Bronchial epithelial cell (primary cell): Measurements from ENCODE around the gene MSANTD3. TPM values are rescaled to one million over a fixed set of nuclear protein-coding genes. Genes with fewer than 3 reads are reported as not detected.

ENCODE experiments used
- DNase-seq: peaks from one replicate; pipeline ENCODE4 v3.0.0-alpha.2; 2010; ENCODE audit warnings: low read depth
- FAIRE-seq: peaks from 2 replicates; lab custom pipeline; 2011; peaks lifted over from hg19 to GRCh38; lab: Jason Lieb, UNC
- H3K27me3 ChIP-seq: 2 replicates; pipeline ENCODE4 v1.5.1; 2011; ENCODE audit warnings: low read length; ENCODE audit not compliant: control insufficient read depth, insufficient read depth
- H3K36me3 ChIP-seq: 2 replicates; pipeline ENCODE4 v1.5.1; 2011; ENCODE audit warnings: low read length; ENCODE audit not compliant: control insufficient read depth, insufficient read depth
- H3K4me3 ChIP-seq: 2 replicates; pipeline ENCODE4 v1.5.1; 2011; ENCODE audit warnings: mild to moderate bottlenecking, low read depth, low read length, control low read depth
- CTCF ChIP-seq: IDR thresholded peaks from 2 replicates; pipeline ENCODE4 v1.5.1; 2011; ENCODE audit warnings: mild to moderate bottlenecking, moderate library complexity, low read length, control low read depth, inconsistent platforms; ENCODE audit not compliant: insufficient read depth, severe bottlenecking
- total RNA-seq: library from RNA; depleted of rRNA; stranded (reverse); fragments of >200 nt; gene quantifications from 2 replicates; pipeline ENCODE4 v1.2.1, GENCODE V29; 2014

MSANTD3 gene
- total RNA-seq, 1 donor from 2014 or later: 37.1 TPM

GRCh38 chr9:100449420-100449819, 22.5 kb downstream of the MSANTD3 start:
- Histone ChIP-seq H3K27me3 (no peaks in the 10 kb centered on the region), H3K4me3 (no peak overlapping the region), H3K36me3 (peaks cover 2% of the 10 kb centered on the region)
- no peak for TF ChIP-seq CTCF
- FAIRE-seq (no peak), DNase-seq (no peak)

- Histone ChIP-seq H3K36me3 (peaks cover 2% of the 10 kb centered on the region), H3K4me3 (no peak overlapping the region), H3K27me3 (no peaks in the 10 kb centered on the region)
- FAIRE-seq (no peak), DNase-seq (no peak)
- TF ChIP-seq CTCF: no peak
Observed at GRCh38 chr9:100452894-100453293, 26.0 kb downstream of the MSANTD3 start.

GRCh38 chr9:100455470-100455869, 28.5 kb downstream of the MSANTD3 start:
- DNase-seq (no peak), FAIRE-seq (no peak)
- Histone ChIP-seq H3K4me3 (no peak overlapping the region), H3K27me3 (no peaks in the 10 kb centered on the region), H3K36me3 (peaks cover 2% of the 10 kb centered on the region)
- TF ChIP-seq CTCF: no peak

GRCh38 chr9:100457517-100457916, 30.6 kb downstream of the MSANTD3 start:
- DNase-seq: no peak
- H3K36me3 ChIP-seq: no peaks in the 10 kb centered on the region
- H3K27me3 ChIP-seq: no peaks in the 10 kb centered on the region
- no peak for FAIRE-seq
- no peak overlapping the region for H3K4me3 ChIP-seq
- no peak for TF ChIP-seq CTCF

- Histone ChIP-seq H3K36me3 (no peaks in the 10 kb centered on the region), H3K27me3 (no peaks in the 10 kb centered on the region), H3K4me3 (no peak overlapping the region)
- FAIRE-seq: no peak
- TF ChIP-seq CTCF: no peak
- no peak for DNase-seq
Observed at GRCh38 chr9:100459963-100460362, 33.0 kb downstream of the MSANTD3 start.

GRCh38 chr9:100465274-100465673, 38.3 kb downstream of the MSANTD3 start:
- no peak for FAIRE-seq
- H3K36me3 ChIP-seq: no peaks in the 10 kb centered on the region
- DNase-seq: no peak
- H3K27me3 ChIP-seq: no peaks in the 10 kb centered on the region
- no peak for TF ChIP-seq CTCF
- H3K4me3 ChIP-seq: no peak overlapping the region
